Bronchial smooth muscle cell (primary cell): ENCODE measurements around the gene CDC34. TPM values are rescaled to one million over a fixed set of nuclear protein-coding genes. Genes with fewer than 3 reads are reported as not detected.

Source experiments
- total RNA-seq: library from RNA; depleted of rRNA; stranded (reverse); fragments of >200 nt; gene quantifications from 2 replicates; pipeline ENCODE4 v1.2.1, GENCODE V29; 2014

The CDC34 gene
- total RNA-seq, result 61.3 and 76.7 TPM in 2 replicates

GRCh38 chr19:531753-532560 lies at the start of gene CDC34:
CDC34 (plus strand) TSS chr19:531760; CDS start chr19:531932, 172 bp downstream.

GRCh38 chr19:496112-496665 lies 35.4 kb upstream of the CDC34 start, which contains the start of gene MADCAM1:
MADCAM1 (plus strand) TSS chr19:496486; CDS start chr19:496500, 14 bp downstream.

GRCh38 chr19:507286-508203 lies 24.0 kb upstream of the CDC34 start, which contains the start of gene TPGS1:
TPGS1 (plus strand) TSS chr19:507497; CDS start chr19:507507, 10 bp downstream.

GRCh38 chr19:543910-544608 lies 12.5 kb downstream of the CDC34 start, which contains the start of gene GZMM:
GZMM (plus strand) TSS chr19:544053; CDS start chr19:544072, 19 bp downstream.

GRCh38 chr19:572140-572742 lies 40.7 kb downstream of the CDC34 start, which contains the start of gene BSG:
BSG (plus strand) TSS chr19:572596; CDS start chr19:572635, 39 bp downstream.

GRCh38 chr19:589693-590395 lies 58.3 kb downstream of the CDC34 start, which contains the start of gene HCN2:
HCN2 (plus strand) TSS chr19:589881; CDS start chr19:589946, 65 bp downstream.

Other genes starting within 250 kb of the CDC34 start
- gene PLPP2, start 240.4 kb upstream of the CDC34 start, total RNA-seq, result 11.1 and 37.5 TPM in 2 replicates
- 9.5 and 26.4 TPM in 2 replicates for gene MIER2, start 187.0 kb upstream of the CDC34 start, total RNA-seq
- gene C2CD4C, start 122.6 kb upstream of the CDC34 start, total RNA-seq, result under 0.01 and 0.09 TPM in 2 replicates
- gene SHC2, start 70.7 kb upstream of the CDC34 start, total RNA-seq, result 1.7 and 2.5 TPM in 2 replicates
- gene MADCAM1, start 35.3 kb upstream of the CDC34 start, total RNA-seq, result under 0.01 TPM in 1 of 2 replicates, not detected in the other
- 33.4 and 50.4 TPM in 2 replicates for gene TPGS1, start 24.3 kb upstream of the CDC34 start, total RNA-seq
- not detected in 2 replicates for gene GZMM, start 12.3 kb downstream of the CDC34 start, total RNA-seq
- gene BSG, start 40.8 kb downstream of the CDC34 start, total RNA-seq, result 256 and 287 TPM in 2 replicates
- 1.5 and 1.6 TPM in 2 replicates for gene HCN2, start 58.1 kb downstream of the CDC34 start, total RNA-seq
- gene POLRMT, start 101.8 kb downstream of the CDC34 start, total RNA-seq, result 14.7 and 17.2 TPM in 2 replicates
- 0.16 TPM in 1 of 2 replicates, not detected in the other for gene FGF22, start 108.1 kb downstream of the CDC34 start, total RNA-seq
- gene RNF126, start 131.5 kb downstream of the CDC34 start, total RNA-seq, result 10.1 and 11.6 TPM in 2 replicates
- 24.1 and 37.4 TPM in 2 replicates for gene FSTL3, start 144.6 kb downstream of the CDC34 start, total RNA-seq
- not detected in 2 replicates for gene PRSS57, start 163.7 kb downstream of the CDC34 start, total RNA-seq
- 12.5 and 68.7 TPM in 2 replicates for gene PALM, start 177.2 kb downstream of the CDC34 start, total RNA-seq
- 0.32 and 0.43 TPM in 2 replicates for gene MISP, start 219.4 kb downstream of the CDC34 start, total RNA-seq